Inflammatory macrophage (primary cell): ENCODE measurements around the gene B3GALNT2.
A peak's percentile ranks its signal among the peaks of the same experiment; 100 is the strongest.
"Not testable (repeated sequence)": the region's sequence is repeated elsewhere in the genome, so short reads cannot be mapped to it uniquely, and the experiment has no call there.

Experiments
- DNase-seq, 2 donors: peaks; one replicate each; pipeline ENCODE4 v3.0.0-alpha.2; 2020 to 2022

B3GALNT2 gene

DNA sequence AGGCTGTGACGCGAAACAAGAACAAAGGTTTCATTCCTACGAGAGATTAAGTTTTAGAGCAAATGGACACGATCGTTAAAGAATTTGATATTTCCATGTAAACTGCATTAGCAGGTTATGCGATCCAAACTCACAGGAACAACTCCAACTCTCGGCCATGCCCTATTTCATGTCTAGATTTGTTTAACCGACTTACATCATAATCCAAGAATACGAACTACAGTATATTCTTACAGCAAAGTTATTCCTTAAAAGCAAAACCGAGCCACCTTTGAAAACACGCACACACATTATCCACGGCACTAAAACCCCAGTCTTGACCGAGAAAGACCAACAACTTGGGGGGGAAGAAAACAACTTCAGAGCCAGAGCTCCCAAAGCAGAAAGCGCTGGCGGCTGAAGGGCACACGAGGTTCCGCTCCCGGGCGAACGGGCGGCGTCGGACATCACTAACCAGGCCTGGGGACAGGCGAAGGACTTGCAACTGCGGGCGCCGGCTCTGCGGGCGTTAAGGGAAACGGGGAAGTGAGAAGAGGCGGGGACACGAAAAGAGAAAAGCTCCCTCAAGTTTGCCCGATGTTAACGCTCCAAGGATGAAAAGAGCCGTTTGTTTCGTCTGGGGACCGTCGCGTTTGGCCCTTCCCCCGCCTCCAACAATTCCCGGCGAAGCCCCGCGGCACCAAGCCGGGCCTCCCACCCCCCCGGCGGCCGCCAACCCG, 690 bp downstream of the B3GALNT2 start:
- peak; percentile 74 to 82 for DNase-seq

DNA sequence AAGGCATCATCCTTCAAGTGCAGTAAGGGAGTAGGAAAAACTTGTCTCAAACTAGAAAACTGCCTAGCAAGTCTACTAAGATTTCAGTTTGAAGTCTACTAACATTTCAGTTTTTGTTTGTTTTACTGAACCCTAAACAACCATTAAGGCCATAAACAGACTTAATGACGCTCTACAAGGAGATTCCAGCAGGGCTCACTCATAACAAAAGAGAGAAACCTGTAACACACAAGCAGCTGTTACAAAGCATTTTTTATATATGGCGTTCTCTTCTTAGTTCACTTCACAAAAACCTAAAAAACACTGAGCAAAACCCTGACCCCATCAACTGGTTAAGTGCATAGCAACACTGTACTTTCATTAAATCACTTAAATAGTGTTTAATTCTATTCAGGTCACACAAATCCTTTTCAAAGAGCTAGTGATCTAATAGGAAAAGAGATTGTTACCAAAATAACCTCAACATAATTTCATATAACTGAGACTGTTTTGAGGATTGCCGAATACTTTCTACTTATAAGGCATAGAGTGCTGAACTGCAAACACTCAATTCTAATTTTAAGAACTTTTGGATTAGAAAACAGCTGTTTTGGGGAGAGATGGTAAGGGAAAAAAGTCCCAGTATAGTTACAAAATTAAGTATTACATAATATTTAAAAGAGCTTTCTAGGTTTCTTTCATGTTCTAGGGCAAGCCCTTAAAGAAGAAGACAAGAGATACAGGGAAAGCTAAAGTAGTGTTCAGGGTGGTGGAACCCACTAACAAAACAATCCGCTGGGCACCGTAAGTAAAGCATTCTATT, 1.4 kb downstream of the B3GALNT2 start:
- DNase-seq: peak in 1 of 2 donors; percentile 11

DNA sequence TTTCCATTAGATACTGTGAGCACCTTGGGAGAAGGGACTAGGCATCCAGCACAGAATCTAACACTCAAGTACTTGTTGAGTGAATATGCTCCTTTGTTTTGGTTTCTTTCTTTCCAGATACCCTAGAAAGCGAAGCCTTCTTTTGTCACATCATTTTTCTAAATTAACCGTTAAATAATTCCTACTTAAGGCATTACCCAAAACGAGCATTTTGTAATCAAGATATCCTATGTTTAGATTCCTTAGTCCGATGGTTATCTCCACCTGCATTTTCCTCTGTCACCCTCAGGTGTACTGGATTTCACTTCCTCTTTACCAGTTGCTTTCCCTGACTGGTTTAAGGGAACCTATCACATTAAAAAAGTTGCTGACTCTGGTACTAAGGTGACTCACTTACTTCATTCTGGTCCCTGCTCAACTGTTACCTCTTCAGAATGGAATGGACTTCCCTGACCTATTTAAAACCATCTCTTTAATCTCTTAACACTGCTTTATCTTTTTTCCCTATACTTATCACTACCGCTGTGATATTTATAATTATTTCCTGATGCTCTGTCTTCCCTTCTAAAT, 3.2 kb downstream of the B3GALNT2 start:
- no peak for DNase-seq

DNA sequence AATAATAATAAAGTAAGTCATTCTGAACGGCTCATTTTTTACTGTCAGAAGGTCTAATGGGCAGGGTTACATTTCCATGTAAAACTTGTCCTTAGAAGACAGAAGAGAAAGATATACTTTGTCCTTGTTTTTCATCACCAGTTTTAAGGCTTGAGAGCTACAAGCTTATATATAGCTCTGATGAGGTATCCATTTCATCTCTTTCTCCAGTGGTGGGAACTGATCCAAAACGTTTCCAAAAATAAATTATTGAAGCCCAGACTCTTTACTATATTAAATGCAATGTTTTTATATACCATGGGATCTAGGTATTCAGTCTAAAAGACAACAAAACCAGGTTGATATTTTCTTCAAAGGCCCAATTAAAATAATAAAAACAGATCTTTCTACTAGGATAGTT, 8.7 kb downstream of the B3GALNT2 start:
- no peak for DNase-seq

DNA sequence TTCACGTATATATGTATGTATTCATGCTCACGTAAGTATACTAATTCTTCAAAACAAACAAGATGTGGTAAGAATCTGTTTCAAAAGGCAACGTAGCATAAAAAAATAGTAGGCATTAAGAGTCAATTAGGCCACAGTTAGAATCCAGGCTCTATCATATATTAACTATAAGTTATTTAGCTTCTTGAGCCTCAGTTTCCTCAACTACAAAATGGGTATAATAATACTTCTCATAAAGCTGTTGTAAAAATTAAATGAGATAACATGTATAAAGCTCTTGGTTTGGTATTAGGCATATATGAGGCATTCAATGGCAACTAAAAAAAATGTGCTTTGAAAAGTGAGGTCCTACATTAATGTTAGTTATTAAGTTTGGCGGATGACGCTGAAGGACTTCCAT, 9.2 kb downstream of the B3GALNT2 start:
- DNase-seq: no peak

DNA sequence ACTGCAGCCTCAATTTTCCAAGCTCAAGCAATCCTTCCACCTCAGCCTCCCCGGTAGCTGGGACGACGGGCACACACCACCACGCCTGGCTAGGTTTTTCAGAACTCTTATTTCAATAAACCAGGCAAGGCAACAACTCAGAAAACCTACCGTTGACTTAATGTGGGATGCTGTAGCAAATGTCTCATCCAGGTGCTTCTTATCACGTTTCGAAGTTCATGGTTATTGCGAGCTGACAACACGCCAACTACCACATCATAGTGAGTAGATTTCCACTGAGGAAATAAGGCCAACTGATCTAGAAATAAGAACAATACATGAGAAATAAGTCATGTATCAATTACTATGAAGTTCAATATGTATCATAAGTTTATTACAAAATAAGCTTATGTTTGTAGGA, 9.7 kb downstream of the B3GALNT2 start:
- DNase-seq: no peak

DNA sequence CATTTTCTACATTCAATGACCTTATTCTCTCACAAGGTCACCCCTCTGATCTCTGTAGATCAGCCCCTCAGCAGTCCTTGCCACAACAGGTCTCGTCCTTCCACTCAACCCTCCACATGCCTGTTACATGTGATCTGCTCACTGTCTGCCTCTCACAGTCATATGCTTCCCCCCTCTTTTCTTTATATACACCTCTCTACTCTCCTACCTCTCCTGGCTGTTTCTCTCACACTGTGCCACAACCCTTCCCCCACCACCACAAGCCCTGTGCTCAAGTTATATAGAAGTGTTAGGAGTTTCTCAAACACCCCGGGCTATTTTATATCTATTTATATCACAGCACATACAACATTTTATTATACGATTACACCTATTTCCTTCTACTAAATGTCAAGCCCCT, 12.6 kb downstream of the B3GALNT2 start:
- no peak for DNase-seq

DNA sequence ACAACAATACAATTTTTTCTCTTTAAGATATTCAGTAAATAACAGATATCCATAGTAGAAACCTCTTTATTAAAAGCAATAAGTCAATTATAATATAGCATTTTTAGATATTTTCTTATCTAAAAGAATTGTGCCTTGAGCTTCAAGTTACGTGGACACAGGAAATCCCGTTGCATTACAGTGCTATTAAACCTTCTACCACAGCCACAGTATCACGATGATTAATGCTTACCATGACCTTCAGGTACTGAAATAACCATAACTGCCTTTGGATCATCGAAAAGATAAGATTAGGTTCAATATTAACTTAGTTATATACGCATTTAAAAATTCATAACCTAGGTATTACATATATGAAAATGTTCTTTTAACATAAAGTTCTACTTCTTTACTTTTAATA, 17.9 kb downstream of the B3GALNT2 start:
- DNase-seq: no peak

DNA sequence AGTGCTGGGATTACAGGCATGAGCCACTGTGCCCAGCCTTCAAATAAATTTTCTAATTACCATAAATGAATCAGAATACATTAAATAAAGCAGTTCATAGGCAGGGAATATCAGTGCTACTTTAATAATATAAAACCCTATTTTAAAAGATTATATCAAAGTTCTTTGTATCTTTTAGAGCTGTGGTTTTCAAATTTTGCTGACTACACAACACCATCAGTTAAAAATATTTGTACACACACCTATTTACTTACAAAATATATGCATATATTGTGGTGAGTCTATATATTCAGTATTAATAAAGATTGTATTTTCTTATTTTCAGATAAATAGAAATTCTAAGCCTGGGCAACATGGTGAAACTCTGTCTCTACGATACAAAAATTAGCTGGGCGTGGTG, 18.7 kb downstream of the B3GALNT2 start:
- DNase-seq: no peak

DNA sequence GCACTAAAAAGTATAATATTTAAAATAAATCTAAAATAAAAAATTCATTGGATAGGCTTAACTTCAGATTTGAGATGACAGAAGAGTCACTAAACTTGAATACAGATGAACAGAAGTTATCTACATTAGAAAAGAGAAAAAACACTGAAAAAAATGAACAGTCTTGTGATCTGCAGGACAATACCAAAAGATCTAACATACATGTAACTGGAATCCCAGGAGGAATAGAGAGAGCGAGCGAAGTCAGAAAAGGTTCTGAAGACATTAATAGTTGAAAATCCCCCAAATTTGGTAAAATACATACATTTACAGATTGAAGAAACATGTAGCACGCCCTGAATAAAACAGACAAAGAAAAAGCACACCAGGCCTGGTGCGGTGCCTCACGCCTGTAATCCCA, 21.2 kb downstream of the B3GALNT2 start:
- DNase-seq: no peak

DNA sequence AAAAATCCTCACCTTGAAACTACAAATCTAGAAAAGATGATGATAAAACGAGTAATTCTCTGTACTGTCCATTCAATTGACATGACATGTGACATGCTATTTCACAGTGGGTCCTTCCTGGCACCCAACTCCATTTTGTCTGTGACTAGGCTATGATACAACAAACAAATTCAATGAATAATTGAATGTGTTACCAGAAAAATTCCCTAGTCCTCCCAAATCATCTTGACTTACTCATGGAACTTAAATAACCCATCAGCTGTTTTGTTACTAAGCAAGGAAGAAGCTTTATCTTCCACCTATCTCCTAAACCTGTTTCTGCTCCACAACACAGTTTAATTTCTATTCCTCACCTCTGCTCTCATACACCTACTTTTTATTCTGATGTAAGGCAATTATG, 30.4 kb downstream of the B3GALNT2 start:
- DNase-seq: no peak

DNA sequence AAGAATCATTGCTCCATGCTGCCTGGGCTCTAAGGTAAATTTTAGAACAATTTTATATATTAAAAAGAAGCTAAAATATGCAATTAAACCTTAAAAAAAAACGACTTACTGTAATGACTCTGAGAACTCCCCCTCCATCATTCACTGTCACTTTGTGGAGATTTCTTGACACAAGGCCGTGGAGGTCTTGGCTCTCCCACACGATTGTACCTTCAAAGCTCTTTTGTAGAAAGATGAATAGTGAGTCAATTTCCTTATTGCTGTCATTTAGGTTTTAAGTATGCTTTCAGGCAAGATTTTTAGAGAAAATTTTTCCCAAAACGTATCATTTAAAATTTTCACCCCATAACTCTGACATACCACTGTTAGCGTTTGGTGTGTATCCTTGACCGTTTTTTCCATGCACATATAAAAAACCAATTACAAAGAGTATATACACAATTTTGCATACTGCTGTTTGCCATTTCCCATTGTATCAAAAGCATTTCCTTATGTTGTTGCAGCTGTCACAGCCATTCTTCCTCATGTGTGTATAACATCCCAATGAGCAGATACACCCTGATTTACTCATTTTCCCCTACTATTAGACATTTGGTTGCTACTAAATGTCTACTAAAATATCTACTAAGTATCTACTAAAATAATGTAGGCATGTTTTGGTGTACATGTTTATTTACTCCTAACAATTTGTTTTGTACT, 33.4 kb downstream of the B3GALNT2 start:
- DNase-seq: no peak

DNA sequence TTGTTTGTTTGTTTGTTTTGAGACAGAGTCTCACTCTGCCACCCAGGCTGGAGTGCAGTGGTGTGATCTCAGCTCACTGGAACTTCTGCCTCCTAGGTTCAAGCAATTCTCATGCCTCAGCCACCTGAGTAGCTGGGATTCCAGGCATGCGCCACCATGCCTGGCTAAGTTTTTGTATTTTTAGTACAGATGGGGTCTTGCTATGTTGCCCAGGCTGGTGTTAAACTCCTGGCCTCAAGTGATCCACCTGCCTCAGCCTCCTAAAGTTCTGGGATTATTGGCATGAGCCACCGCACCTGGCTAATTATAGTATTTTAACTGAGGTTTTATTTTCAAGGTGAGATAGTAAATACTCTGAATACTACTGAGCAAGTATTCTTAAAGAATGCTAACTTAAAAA, 34.4 kb downstream of the B3GALNT2 start:
- not testable (repeated sequence) for DNase-seq

DNA sequence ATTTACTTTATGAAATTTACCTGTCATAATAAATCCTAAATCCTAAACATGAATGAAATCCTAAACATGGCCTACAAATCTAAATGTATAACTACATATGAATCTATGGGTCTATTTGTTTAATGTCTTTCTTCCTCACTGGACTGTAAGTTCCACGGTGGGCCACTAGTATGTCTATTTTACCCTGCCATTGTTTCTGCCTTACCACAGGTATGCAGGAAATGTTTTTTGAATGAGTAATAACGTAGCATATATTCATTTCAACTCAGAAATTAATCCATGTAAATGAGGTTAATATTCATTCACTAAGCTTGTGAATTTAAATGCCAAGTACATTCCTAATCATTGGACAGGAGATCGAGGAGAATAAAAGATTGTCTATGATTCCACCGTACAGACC, 35.3 kb downstream of the B3GALNT2 start:
- DNase-seq: no peak

DNA sequence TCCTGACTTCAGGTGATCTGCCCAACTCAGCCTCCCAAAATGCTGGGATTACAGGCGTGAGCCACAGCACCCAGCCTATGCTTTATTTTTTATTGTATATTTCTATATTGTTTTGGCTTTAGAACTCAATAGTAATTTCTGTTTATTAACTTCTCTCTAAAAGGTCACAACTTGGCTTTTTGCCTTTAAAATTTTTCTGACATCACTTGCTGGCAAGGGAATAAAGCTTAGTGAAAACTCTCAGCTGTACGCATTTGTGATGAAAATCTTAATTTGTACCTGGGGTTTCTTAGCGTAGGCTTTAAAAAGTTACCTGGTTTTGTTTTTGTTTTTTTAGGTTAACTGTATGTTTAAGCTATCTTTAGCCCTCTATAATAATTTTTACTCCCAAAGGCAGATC, 36.2 kb downstream of the B3GALNT2 start:
- DNase-seq: no peak

DNA sequence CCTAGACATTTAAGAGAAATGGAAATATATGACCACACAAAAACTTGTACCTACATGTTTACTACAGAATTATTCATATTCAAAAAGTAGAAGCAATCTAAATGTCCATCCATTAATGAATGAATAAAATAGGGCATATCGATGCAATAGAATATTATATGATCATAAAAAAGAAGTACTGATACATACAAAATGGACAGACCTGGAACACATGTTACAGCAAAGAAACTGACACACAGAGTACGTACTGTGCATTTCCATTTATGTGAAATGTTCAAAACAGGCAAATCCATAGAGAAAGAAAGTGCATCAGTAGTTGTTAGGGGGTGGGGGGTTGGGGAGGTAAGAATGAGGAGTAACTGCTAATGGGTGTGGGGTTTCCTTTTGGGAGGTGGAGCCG, 39.2 kb downstream of the B3GALNT2 start:
- DNase-seq: no peak

DNA sequence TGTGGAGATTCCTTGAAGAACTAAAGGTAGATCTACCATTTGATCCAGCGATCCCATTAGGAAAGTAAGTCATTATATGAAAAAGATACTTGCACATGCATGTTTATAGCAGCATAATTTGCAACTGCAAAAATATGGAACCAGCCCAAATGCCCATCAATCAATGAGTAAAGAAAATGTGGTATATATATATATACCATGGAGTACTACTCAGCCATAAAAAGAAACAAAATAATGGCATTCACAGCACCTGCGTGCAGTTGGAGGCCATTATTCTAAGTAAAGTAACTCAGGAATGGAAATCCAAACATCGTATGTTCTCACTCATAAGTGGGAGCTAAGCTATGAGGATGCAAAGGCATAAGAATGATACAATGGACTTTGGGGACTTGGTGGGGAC, 41.4 kb downstream of the B3GALNT2 start:
- DNase-seq: not testable (repeated sequence)

DNA sequence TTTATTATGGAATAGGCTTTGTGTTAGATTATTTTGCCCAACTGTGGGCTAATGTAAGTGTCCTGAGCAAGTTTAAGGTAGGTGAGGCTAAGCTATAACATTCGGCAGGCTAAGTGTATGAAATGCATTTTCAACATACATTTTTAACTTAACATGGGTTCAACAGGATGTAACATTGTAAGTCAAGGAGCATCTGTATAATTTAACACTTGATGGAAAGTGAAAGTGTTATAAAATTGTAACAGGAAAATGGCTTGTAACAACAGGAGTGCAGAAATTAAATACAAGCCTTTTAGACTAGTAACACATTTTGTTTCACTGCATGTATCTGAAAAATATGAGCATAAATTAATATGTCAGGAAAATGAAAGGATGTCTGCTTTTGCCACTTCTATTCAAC, 42.3 kb downstream of the B3GALNT2 start:
- no peak for DNase-seq

DNA sequence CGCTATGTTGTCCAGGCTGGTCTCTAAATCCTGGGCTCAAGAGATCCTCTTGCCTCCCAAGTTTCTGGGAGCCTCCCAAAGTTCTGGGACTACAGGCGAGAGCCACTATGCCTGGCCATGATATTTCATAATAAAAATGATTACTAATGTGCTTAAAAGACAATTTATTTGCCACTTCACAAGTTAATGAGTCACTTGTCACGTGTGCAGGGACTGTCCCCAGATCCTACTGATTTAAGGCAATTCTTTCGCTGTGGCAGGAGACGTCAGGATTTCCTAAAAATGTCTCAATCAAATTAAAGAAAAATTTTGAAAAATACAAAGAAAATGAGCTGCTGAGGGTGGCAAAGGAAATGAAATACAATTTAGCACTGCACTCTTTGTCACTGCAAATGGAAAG, 43.5 kb downstream of the B3GALNT2 start:
- DNase-seq: peak; percentile 74 to 86

DNA sequence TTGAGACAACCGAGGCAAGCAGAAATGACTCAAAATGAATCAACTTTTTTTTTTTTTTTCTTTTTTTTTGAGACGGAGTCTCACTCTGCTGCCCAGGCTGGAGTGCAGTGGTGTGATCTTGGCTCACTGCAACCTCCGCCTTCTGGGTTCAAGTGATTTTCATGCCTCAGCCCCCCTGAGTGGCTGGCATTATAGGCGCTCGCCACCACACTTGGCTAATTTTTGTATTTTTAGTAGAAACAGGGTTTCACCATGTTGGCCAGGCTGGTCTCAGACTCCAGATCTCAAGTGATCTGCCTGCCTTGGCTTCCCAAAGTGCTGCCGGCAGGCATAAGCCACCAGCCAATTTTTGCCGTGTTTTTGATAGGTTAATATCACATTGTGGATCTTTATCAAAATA, 46.4 kb downstream of the B3GALNT2 start:
- not testable (repeated sequence) for DNase-seq

DNA sequence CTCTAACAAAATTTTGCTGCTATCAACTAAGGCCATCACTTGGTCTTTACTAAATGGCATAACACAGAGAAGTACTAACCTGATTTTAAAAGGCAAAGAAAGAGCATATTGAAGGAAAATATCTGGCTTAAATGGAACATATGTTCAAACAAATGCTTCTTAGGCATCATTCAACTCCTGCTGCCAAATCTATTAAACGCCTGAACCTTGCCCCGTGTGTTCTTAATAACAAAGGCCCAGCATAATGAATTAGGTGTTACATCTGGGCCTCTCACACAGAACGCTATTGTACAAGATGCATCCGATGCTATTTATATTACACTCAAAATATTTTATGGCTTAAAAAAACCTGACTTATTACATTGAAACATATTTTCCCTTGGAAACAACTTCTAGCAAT, 48.4 kb downstream of the B3GALNT2 start:
- no peak for DNase-seq

DNA sequence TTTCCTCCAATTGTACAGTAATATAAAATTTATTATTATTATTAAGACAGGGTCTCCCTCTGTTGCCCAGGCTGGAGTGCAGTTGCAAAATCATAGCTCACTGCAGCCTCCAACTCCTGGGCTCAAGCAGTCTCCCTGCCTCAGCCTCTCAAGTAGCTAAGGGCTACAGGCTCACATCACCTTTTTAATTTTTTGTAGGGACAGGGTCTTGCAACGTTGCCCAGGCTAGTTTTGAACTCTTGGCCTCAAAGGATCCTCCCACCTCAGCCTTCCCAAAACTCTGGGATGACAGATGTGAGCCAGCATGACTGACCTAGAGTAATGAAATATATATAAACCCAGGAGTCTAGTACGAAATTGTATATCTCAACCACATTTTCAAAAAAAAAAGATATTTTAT, 49.2 kb downstream of the B3GALNT2 start:
- DNase-seq: no peak

DNA sequence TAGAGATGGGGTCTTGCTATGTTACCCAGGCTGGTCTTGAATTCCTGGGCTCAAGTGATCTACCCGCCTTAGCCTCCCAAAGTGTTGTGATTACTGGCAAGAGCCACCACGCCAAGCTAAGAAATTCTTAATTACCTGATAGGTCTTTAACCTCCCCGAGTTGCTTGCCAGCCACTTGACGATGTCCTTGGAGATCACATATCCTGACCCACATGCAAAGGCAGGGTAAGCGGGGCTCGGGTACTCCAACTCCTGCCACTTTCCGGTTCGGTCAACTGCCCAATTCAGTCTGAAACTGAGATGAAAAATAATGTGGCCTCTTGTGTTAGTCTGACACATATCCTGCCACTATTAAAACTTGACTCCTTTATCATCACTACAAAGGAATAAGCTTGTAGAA, 50.2 kb downstream of the B3GALNT2 start:
- DNase-seq: no peak
